ENCODE data around the gene CCDC159.
"Not testable (repeated sequence)": the region's sequence is repeated elsewhere in the genome, so short reads cannot be mapped to it uniquely, and the experiment has no call there.

Gene CCDC159

DNA sequence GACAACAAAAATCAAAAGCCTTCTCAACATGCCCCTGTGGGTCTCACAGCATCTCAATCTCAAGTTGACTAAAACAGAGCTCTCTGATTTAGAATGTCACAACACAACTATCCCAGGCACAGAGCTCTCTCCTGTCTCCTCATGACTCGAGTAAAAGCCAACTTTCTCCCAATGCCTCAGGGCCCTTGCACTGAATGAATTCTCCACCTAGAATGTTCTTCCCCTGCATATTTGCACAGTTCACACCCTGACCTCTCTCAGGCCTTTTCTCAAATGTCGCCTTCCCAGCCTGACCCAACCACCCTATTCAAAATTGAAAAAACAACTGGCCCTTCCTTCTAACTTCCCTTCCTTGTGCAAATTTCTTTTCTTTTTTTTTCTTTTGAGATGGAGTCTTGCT is 24.4 kb downstream of the CCDC159 start:
- DNase-seq = no peak

DNA sequence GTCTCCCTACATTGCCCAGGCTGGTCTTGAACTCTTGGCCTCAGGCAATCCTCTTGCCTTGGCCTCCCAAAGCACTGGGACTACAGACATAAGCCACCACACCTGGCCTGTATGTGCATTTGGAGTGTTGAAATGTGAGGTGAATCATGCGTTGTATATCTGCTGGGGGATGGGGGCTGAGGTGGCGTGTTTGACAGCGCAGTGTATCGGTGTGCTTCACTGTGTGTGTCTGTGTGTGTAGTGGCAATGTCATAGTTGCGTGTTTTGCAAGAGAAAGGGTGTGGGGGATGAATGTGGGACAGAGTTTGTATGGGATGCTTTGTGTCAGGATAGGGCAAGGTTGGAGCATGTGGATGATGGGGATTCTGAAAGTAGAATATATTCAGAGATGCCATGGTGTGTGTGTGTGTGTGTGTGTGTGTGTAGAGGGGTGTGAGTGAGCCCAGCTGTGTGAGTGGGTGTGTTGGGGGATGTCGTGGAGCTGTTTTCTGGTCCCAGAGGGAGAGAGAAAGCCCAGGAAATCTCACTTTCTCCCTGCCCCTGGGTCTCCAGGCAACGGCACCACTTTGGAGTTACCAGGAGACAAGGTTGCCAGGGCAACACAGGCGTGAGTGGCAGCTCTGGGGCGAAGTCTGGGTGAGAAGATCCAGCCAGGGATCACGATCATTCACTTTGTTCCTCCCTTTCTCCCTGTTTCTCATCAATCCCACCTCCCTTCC is 27.0 kb downstream of the CCDC159 start:
- DNase-seq = no peak

DNA sequence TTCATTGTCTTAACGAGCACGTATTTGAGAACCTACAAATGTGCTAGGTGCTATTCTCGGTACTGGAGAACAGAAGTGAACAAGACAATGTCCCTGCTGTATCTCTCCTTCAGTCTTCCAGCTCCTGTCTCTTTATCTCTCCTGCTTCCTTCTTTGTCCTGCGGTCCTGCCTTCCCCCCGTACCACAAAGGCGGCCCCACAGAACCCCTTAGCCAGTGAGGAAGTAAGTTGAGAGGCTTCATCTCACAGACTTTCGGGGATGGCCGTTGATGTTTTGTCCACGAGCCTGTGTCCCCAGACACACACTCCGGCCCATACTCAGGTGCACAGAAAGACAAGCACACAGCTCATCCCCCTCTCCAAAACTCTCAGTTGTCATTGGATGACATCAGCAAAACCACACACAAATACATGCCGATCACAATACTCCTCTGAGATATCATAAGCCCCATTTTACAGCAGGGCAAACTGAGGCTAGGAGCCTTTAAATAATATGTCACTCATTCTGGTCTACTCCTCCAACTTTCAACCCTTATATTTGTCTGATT is 27.6 kb downstream of the CCDC159 start:
- DNase-seq = no peak

DNA sequence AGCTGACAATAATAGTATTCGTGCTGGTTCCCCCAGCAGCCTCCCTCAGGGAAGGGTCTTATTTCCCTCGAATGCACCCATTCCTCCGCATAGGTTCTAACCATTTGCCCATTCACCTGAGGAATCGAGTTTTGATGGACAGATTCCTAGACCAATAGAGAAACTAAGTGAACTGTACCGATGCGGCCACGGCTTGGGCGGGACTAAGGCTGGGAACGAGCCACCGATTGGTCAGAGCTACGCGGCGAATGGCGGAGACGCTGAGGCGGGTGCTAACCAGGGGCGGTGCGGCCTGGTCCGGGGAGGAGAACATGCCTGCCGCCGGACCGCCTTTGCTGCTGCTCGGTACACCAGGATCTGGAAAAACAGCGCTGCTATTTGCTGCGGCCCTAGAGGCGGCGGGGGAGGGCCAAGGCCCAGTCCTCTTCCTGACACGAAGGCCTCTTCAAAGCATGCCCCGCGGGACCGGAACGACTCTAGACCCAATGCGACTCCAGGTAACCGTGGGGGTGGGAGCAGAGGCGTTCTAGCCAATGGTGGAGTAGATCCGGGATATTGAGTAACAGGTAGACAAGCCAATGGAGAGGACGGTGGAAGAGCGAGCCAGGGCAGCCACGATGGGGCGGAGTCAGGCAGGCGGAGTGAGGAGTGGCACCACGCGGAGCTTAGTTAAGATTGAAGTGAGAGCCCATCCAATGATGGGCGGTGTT is 28.3 kb downstream of the CCDC159 start, which contains the start of gene SWSAP1:
TSS of gene SWSAP1 (plus strand) at position 234 of the 710 bp plus-strand sequence. CDS start at position 249, 15 bp downstream.
- peak; percentile 98 for DNase-seq

DNA sequence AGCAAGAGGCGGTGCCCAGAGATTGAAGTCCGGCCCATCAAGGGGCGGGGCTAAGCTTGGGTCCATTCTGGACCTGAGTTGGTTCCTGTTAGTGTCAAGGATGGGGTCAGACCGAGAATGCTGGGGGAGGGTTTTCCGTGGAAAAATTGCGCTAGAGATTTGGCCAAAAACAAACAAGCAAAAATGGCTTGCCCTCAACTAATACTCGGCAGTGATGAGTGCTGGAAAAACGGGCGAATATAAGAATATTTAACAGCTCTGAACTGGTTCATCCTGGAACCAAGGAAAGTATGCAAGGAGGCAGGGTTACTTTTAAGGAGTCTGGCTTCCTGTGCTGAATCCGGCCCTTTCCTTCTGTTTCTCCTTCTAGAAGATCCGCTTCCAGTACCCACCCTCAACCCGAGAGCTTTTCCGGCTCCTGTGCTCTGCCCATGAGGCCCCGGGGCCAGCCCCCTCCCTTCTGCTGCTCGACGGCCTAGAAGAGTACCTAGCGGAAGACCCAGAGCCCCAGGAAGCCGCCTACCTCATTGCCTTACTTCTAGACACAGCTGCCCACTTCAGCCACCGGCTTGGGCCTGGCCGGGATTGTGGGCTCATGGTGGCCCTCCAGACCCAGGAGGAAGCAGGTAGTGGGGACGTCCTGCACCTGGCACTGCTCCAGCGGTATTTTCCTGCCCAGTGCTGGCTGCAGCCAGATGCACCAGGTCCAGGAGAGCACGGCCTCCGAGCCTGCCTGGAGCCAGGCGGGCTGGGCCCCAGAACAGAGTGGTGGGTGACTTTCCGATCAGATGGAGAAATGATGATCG is 29.0 kb downstream of the CCDC159 start:
- no peak for DNase-seq

DNA sequence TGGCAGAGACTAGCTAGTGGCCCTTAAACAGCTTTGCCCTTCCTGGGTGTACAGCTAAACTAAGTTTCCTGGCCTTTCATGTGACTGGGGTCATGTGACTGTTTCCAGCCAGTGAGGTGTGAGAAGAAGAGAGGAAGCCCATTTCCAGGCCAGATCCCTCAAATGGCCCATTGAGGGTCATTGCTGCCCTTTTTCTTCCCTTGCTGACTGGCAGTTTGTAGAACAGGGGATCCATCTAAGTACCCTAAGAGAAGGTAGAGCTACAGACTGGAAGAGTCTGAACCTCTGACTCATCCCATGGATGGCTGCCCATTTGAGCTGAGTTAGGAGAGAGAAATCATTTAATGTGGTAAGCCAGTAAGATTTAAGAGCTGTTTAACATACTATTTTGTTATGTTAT is 30.9 kb downstream of the CCDC159 start:
- DNase-seq = no peak

DNA sequence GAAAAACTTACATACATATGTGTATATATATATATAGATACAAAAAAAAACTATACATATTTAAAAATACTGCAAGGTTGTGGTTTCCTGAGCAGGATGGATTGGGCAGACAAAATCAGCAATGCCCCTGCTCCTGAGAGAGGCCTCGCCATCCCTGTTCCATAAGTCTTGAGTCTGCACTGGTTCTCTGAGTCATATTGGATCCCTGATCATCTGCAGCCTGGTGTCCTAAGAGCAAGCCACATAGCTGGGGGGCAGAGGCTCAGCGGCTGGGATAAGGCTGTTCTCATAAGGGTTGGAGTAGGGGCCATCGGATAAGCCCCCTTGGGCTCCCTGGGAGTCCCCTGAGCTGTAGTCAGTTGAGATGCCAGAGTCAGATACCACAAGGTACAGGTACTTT is 31.4 kb downstream of the CCDC159 start:
- no peak for DNase-seq

DNA sequence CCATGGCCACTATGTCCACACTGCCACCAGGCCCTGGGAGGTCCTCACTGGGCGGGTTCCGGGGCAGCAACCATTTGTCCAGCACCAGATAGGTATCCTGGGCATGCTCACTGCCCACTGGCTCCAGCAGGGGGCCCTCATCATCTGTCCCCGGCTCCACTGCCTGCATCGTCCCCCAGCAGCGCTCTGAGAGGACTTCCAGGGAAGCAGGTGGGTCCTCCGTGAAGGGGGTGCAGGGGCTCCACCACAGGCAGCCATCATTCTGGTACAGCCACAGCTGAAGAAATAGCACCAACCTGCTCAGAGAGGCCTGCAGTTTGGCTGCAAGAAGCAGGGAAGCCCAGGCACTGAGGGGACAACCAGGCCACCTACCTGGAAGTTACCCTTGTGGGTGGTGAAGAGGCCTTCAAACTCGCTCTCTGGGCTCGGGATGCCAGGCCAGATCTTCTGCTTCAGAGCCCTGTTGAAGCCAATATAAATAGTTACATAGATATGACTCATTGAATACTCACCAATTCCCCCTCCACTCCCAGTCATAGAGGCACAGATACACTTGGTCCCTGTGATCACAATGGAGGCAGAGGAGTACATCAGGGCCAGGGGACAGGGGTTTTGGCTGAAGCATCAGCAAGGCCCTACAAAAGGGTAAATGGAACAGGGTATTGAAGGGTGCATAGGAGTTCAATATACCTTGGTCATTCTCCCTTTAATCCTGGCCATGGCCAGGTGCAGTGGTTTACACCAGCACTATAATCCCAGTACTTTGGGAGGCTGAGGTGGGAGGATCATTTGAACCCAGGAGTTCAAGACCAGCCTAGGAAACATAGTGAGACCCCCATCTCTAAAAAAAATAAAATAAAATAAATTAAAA is 32.2 kb downstream of the CCDC159 start:
- no peak for DNase-seq

DNA sequence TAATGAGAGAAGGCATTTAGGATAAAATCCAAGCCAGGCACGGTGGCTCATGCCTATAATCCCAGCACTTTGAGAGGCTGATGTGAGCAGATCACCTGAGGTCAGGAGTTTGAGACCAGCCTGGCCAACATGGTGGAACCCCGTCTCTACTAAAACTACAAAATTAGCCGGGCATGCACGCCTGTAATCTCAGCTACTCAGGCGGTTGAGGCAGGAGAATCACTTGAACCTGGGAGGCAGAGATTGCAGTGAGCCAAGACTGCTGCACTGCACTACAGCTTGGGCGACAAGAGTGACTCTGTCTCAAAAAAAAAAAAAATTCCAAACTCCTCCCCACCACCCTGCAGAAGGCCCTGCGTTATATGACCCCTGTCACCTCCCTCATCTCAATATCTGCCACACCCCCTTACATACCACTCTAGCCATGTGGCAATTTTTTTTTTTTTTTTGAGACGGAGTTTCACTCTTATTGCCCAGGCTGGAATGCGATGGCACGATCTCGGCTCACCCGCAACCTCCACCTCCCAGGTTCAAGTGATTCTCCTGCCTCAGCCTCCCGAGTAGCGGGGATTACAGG is 33.0 kb downstream of the CCDC159 start:
- not testable (repeated sequence) for DNase-seq

DNA sequence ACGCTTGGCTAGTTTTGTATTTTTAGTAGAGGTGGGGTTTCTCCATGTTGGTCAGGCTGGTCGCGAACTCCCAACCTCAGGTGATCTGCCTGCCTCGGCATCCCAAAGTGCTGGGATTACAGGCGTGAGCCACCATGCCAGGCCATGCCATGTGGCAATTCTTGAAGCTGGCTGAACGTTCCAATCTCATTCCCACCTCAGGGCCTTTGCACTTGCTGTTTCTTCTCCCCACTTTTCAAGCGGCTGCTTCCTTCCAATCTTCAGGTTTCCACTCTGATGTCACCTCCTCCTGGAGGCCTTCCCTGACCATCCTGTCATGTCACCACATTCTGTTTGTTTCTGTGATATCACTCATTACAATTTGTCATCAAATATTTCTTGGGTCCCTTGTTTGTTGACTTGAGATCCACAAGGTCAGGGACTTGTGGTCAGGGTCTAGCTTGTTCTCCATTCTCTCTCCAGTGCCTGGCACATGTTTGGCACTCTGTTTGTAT is 33.6 kb downstream of the CCDC159 start:
- DNase-seq = no peak

DNA sequence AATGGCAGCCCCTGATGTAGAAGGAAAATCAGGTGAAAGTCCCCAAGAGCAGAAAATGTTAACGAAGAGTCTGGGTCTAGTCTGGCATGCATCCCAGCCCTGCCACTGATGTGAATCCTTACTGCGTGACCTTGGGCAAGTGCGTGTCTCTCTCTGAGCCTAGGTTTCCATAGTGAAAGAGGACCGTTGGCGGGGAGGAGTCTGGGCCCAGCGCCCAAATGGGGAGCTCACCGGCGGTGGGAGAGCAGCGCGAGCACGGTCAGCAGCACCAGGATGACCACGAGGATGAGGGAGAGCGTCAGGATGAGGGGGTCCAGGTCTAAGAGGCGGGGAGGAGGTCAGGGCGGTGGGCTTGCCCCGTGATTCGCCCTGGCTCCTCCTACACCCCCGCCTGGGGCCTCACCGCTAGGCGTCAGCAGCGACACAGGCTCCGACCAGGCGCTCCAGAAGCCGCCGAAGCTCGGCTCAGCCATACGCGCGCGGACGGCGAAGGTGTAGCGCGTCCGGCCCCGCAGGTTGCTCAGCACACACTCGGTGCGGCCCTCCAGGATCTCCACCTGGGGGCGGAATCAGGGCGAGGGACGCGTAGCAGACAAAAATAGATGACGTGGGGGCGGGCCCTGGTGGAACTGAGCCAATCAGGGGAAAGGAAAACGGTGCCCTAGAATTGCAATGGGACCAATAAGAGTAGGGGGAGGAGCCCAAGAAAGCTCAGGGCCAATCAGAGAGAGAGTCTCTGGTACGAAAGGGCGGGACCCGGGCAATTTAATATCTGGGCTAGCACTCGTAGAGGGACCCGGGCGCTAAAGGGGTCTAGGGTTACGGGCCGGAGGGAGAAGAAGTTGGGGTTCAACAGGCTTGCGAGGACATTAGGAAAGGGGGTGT is 34.6 kb downstream of the CCDC159 start:
- DNase-seq = peak; percentile 96

DNA sequence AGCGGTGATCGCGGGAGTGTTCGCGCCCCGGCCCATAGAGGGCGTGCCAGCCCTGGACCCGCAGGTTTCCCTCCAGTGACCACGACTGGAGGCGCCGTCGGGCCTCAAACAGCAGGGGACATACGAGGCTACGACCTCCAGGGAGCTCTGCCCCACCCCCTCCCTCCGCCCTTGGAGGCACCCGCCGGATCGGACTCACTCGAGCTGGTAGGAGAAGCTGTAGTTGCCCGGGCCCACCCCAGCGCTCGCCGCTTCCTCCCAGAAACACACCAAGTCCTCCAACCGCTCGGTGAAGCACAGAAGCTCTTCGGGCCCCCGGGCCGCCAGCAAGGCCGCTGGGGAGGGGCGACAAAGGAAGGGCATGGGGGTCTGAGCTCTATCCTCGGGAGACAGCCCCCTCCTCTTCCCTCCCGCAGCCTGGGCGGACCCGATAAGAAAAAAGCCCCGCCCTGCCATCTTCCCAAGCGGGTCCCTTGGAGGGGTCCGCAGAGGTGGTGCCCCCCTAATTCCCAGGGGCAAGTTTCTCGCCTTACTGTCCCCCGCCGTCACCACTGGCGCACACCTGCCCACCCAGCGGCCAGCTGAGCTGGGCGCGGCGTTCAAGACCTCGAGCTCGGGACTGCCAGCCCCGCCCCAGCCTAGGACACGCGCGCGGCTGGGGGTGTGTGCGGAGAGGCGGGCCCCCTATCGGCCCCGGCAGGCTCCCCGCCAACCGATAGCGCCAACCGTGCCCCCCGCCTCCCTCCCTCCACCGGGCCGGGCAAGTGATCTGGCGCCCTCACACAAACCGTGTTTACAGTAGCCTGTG is 36.8 kb downstream of the CCDC159 start:
- DNase-seq = no peak

DNA sequence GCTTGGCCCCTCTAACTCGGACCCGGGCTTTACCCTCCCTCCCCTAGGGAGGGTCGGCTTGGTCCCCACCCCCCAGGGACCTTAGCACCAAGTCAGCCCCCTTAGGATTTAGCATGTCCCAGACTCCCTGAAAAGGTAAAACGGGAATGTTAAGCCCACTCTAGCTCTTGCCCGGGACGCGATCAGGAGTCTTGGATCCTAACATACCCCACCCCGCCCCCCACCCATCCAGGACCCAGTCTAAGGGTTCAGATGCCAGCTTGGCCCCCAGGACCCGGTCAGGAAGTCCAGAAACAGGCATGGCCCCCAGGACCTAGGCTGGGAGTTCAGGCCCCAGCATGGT is 37.4 kb downstream of the CCDC159 start:
- no peak for DNase-seq

DNA sequence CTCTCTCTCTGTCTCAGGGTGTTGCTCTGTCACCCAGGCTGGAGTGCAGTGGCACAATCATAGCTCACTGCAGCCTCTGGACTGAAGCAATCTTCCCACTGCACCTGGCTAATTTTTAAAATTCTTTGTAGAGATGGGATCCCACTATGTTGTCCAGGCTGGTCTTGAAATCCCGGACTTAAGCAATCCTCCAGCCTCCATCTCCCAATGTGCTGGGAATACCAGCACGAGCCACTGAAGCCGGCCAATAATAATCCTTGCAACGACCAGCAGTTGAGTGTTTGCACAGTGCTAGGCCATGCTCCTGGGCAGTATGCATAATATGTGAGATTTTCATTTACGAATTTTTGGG is 38.4 kb downstream of the CCDC159 start:
- no peak for DNase-seq

DNA sequence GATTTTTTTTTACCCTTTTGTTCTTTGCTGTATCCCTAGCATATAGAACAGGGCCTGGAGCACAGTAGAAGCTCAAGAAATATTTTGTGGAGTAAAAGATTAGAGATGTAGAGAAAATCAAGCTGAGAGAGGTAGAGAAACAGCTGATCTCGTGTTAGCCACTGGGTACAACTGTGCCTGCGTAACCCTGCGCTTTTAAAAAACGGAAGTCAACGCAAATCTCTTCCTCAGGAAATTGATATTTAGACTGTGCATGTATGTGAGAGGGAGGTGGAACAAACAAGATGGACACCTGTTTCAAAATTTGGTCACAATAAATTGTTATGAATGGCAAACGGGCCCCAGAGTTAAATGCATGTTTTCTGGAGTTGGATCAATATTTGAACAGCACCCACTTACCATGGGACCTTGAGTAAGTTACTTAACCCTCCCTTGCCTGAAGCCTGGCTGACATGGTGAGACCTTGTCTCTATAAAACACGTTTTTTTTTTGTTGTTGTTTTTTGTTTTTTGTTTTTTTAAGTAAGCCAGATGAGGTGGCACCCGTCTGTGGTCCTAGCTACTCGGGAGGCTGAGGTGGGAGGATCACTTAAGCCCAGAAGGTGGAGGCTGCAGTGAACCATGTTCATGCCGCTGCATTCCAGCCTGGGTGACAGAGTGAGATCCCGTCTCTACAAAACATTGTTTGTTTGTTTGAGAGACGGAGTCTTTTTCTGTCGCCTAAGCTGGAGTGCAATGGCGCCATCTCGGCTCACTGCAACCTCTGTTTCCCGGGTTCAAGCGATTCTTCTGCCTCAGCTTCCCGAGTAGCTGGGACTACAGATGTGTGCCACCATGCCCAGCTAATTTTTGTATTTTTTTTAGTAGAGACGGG is 41.1 kb downstream of the CCDC159 start:
- DNase-seq = no peak

DNA sequence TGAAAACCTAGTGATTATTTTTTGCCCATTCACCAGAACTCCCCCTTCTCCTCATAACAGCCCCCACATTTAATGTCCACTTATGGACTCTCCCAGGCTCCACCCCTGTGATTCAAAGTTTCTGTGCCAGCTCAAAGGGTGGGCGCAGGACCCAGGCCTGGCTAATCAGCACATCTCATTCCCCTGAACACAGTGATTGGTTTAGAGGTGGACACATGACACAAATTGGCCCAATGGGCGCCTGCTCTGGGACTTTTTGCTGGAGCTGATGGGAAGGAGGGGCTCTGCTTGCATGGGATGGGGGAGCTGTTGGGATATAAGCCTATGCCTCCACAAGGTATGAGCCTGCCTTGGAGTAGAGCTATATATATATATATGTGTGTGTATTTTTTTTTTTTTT is 44.0 kb downstream of the CCDC159 start:
- no peak for DNase-seq

DNA sequence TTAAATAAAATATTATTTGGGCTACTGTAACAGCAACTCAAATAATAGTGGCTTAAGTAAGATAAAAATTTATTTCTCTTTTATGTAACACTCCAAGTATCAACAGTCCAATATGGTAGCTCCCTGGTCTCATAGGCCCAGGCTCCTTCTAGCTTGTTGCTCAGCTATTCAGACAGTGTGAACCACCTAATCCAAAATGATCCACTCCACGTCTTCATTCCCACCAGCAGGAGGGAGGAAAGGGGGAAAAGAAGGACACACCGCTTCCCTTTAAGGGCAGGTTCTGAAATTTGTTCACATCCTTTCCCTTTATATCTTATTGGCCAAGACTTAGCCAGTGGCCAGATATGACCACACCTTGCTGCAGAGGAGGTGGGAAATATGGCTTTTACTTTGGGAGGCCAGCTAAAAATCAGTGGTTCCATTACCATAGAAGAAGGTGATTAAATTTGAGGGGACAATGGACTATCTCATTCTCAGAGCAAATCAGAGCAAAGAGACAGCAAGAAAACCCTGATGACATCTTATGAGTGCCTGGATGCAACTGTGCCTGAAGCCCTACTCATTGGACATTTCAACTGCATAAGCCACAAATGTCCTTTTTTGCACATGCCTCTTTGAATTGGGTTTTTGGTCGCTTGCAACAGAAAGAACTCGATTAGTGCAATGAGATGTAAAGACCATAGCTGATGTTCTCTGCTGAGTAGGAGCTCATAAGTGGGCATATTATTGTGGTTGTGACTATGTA is 44.8 kb downstream of the CCDC159 start:
- DNase-seq = no peak

DNA sequence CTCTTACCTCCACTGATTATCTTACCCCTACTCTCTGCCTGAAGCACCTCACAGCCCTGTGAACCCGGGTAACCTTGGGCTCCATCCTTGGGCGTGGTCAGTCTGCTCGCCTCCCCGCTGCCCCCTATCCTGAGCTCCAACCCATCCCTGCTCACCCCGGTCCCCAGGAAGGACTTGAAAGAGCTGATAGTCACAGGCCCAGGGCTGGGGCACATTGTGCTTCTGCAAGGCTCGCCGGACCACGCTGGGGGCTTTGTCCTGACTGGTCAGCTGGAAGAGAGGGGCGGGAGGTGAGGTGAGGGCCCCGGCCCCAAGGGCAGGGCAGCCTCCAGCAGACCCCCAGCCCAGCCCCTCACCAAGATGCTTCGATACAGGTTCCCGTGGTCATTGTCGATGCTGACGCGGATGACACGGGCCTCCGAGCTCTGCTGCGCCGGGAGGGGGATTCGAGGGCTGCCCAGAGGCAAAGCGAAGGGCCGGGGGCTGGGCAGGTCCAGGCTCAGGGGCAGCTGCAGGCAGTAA is 50.8 kb downstream of the CCDC159 start:
- DNase-seq = no peak

Data from right forelimb (tissue), 1 donor.